ENCODE results near the gene CCDC192. TPM values are rescaled to one million over a fixed set of nuclear protein-coding genes. Genes with fewer than 3 reads are reported as not detected.

CCDC192 gene, protein sequence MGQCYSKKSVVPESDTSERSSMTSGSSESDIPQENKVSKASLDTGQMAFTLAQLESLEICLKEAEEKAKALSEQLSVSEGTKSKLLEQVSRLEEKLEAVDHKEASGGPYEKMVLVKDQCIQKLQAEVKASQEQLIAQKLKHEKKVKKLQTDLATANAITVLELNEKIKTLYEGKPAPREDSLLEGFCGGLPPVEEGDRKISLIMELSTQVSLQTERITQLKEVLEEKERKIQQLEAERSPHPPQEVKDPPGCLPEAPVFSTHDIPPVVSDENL
- not detected for total RNA-seq
- not detected for polyA plus RNA-seq
- long read RNA-seq, donor 1, partial matches to known transcripts: 0 of 1 reads
- long read RNA-seq, donor 1, other reads (novel, unspliced or antisense): 1 of 1 reads
- long read RNA-seq, donor 2: 0 reads

DNA sequence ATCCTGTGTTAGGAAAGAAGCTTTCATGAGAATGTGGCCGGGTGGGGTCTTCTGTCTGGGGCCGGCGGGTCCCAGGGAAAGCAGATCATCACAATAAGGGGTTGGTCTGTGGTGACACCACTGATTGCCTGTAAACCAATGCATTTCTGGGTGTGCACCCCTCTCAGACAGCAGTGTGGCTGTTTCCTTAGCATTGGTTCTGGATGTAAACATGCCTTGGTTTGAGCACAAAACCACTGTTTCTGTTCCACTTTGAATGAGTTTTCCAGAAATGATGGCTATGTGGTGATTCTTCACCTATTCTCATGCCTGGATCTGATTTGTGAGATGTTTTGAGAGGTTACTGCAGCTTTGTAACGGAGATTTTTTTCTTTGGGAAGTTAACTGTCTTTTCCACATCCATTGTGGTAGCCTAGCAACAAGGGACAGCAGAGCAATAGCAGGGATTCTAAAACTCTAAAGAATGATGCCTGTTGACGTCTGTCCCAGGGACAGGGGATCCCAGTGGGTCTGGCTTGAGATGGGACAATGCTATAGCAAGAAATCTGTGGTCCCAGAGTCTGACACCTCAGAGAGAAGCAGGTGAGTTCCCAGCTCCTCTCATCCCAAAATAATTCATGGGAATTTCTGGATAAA lies at the start of gene CCDC192:
CCDC192 (plus strand) TSS at position 466 of the 636 bp plus-strand sequence; CDS start at position 521, 55 bp downstream.
- intact Hi-C loops (cut with DNase I): no loop called here

DNA sequence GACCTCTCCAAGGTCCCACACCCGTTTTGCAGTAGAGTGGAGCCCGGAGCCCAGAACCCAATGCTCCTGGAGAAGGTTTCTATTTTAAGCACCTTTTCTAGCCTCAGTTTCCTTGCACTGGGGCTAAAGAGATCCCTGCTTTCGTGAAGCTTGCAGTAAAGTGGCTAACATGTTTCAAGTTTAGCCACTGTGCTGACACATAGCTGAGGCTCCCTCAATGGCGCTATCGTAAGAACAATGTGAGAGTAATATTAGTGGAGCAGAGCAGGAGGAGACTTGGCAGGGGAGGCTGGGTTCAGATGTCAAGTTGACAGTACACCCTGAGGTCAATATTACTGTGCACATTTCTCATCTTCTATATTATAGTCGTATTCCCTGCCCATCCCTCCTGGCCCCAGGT lies 46.4 kb upstream of the CCDC192 start:
- no peak for ATAC-seq (ENCODE audit: low FRiP score)
- H3K27ac ChIP-seq (ENCODE audit: low read depth in 1 of 2, low read length in 2 of 2): no peak overlapping the region
- H3K27me3 ChIP-seq (ENCODE audit: control insufficient read depth in 1 of 2, insufficient read depth in 2 of 2, low read length in 1 of 2): no peaks in the 10 kb centered on the region
- intact Hi-C loops (cut with DNase I): no loop called here
- DNase-seq: no peak
- H3K36me3 ChIP-seq (ENCODE audit: control insufficient read depth in 1 of 2, insufficient read depth in 2 of 2, low read length in 1 of 2): no peaks in the 10 kb centered on the region
- 82 to 86% methylated on average over 6 of the region's 6 CpGs for WGBS, 2 donors
- no peaks in the 10 kb centered on the region for H3K4me1 ChIP-seq (ENCODE audit: control insufficient read depth in 1 of 2, insufficient read depth in 2 of 2, low read length in 2 of 2)
- H3K4me3 ChIP-seq (ENCODE audit: low read length in 2 of 2): no peak overlapping the region
- no peaks in the 10 kb centered on the region for H3K9me3 ChIP-seq (ENCODE audit: control insufficient read depth, low read length)

More for the DNA sequence above, at the start of gene CCDC192:
- no peak within 1 kb of the TSS for H3K27ac ChIP-seq (ENCODE audit: low read depth in 1 of 2, low read length in 2 of 2)
- no peaks in the 10 kb centered on the region for H3K36me3 ChIP-seq (ENCODE audit: control insufficient read depth in 1 of 2, insufficient read depth in 2 of 2, low read length in 1 of 2)
- no peaks in the 10 kb centered on the region for H3K4me1 ChIP-seq (ENCODE audit: control insufficient read depth in 1 of 2, insufficient read depth in 2 of 2, low read length in 2 of 2)
- DNase-seq (no peak), ATAC-seq (ENCODE audit: low FRiP score) (no peak)
- no peaks in the 10 kb centered on the region for H3K9me3 ChIP-seq (ENCODE audit: control insufficient read depth, low read length)
- no peak within 1 kb of the TSS for H3K4me3 ChIP-seq (ENCODE audit: low read length in 2 of 2)
- WGBS, 2 donors: 80 to 83% methylated on average over 5 of the region's 5 CpGs
- H3K27me3 ChIP-seq (ENCODE audit: control insufficient read depth in 1 of 2, insufficient read depth in 2 of 2, low read length in 1 of 2): no peaks in the 10 kb centered on the region

DNA sequence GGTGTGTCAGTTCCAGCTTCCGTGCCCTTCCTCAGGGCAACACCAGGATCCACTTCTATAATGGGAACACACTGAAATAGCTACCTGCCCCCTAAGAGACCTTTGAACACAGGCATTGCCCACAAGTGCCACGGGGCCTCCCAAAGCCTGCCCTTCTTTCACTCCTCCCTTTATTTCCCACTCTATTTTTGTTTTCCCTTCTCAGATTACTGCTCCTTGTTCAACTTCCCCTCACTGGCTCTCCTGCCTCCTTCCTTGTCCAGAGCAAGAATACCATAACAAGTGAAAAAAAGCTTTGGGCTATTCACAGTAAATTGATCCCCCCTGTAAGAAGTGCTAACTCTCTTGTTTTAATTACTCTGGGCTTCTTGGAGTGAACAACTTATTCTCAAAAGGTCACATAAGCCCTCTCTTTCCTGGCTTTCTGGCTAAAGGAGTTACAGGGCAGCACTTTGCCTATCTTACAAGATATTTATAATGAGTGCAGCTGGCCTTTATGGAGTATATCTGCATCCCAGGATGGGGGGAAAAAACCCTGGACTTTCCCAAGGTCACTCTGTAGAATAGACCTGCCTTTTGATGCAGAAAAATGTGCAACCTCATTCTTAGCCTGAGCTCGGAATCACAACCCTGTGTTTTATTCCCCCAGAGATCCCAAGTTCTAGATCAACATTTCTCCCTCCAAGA lies 43.0 kb upstream of the CCDC192 start:
- H3K4me1 ChIP-seq (ENCODE audit: control insufficient read depth in 1 of 2, insufficient read depth in 2 of 2, low read length in 2 of 2): no peaks in the 10 kb centered on the region
- H3K4me3 ChIP-seq (ENCODE audit: low read length in 2 of 2): no peak overlapping the region
- no peaks in the 10 kb centered on the region for H3K36me3 ChIP-seq (ENCODE audit: control insufficient read depth in 1 of 2, insufficient read depth in 2 of 2, low read length in 1 of 2)
- intact Hi-C loops (cut with DNase I): no loop called here
- H3K27ac ChIP-seq (ENCODE audit: low read depth in 1 of 2, low read length in 2 of 2): no peak overlapping the region
- ATAC-seq (ENCODE audit: low FRiP score): no peak
- no peaks in the 10 kb centered on the region for H3K27me3 ChIP-seq (ENCODE audit: control insufficient read depth in 1 of 2, insufficient read depth in 2 of 2, low read length in 1 of 2)
- DNase-seq: no peak
- H3K9me3 ChIP-seq (ENCODE audit: control insufficient read depth, low read length): peaks cover 1% of the 10 kb centered on the region
- 52 to 53% methylated on average over 3 of the region's 3 CpGs for WGBS, 2 donors

DNA sequence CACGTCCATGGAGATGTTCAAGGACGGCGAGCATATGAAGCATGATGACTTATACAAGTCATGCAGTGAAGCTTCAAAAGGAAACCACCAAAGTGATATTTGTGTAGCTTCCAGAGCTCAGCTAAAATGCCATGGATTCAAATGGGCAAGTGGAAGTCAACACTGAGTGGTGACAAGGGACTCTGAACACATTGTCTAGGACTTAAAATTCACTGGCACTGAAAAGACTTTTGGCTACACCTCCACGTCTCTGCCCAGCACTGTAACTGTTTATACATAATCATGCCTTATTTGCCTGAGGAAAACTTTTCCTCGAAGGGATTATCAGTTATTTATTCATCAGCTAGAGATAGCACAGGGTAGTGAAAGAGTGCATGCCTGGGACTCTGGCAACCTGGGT lies 39.1 kb upstream of the CCDC192 start:
- Histone ChIP-seq H3K4me1 (ENCODE audit: control insufficient read depth in 1 of 2, insufficient read depth in 2 of 2, low read length in 2 of 2) (no peaks in the 10 kb centered on the region), H3K9me3 (ENCODE audit: control insufficient read depth, low read length) (peaks cover 1% of the 10 kb centered on the region), H3K4me3 (ENCODE audit: low read length in 2 of 2) (no peak overlapping the region), H3K27ac (ENCODE audit: low read depth in 1 of 2, low read length in 2 of 2) (no peak overlapping the region), H3K27me3 (ENCODE audit: control insufficient read depth in 1 of 2, insufficient read depth in 2 of 2, low read length in 1 of 2) (no peaks in the 10 kb centered on the region), H3K36me3 (ENCODE audit: control insufficient read depth in 1 of 2, insufficient read depth in 2 of 2, low read length in 1 of 2) (no peaks in the 10 kb centered on the region)
- WGBS, 2 donors: 72 to 75% methylated on average over 5 of the region's 5 CpGs
- intact Hi-C loops (cut with DNase I): no loop called here
- ATAC-seq (ENCODE audit: low FRiP score) (no peak), DNase-seq (no peak)

DNA sequence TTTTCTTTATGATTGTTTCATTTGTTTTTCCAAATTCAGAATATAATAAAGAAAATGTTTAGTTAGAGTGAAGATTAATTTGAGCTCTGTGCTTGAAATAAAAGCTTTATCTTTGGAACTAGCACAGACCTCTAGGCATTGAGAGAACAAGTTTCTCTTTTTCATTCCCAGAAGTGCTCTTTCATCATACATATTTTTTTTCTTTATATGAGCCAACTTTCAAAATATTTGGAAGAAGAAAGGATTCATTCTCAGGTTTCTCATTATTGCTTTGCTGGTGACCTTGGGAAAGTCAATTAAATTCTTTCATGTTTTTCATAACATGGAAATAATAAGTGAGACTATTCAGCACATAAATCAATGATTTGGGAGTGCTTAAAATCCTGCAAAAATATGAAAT lies 37.5 kb upstream of the CCDC192 start:
- no peaks in the 10 kb centered on the region for H3K36me3 ChIP-seq (ENCODE audit: control insufficient read depth in 1 of 2, insufficient read depth in 2 of 2, low read length in 1 of 2)
- H3K27me3 ChIP-seq (ENCODE audit: control insufficient read depth in 1 of 2, insufficient read depth in 2 of 2, low read length in 1 of 2): no peaks in the 10 kb centered on the region
- H3K4me3 ChIP-seq (ENCODE audit: low read length in 2 of 2): no peak overlapping the region
- no peak for DNase-seq
- H3K27ac ChIP-seq (ENCODE audit: low read depth in 1 of 2, low read length in 2 of 2): no peak overlapping the region
- intact Hi-C loops (cut with DNase I): no loop called here
- H3K9me3 ChIP-seq (ENCODE audit: control insufficient read depth, low read length): peaks cover 1% of the 10 kb centered on the region
- peak; percentile 39 for ATAC-seq (ENCODE audit: low FRiP score)
- H3K4me1 ChIP-seq (ENCODE audit: control insufficient read depth in 1 of 2, insufficient read depth in 2 of 2, low read length in 2 of 2): no peaks in the 10 kb centered on the region

DNA sequence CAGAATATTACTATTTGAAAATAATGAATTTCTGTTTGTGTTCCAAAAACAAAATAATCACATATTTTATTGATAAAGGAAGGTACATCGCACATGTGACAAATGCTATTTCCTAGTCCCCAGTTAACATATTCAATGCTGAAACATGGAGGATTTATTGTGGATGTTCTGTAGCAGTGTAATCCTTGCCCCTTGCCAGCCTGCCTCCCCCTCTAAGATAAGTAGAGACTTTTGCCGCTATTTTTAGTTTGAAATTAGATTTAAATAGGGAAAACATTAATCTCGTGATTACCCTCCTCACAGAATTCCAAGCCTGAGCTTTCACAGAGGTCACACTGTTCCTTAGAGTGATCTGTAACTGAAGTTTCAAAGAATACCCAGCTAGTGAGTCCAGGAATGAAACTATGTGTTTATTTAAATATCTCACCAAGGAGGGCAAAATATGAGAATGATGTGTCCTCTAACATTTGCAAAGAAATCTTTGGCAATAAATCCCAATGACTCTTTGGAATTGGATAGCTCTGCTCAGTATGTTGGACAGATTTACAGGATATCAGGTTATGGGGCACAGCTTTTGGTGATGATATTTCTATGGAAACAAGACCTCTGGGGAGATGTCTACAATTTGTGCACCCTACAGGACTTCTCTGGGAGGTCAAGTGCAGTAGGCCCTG lies 37.0 kb upstream of the CCDC192 start:
- no peaks in the 10 kb centered on the region for H3K4me1 ChIP-seq (ENCODE audit: control insufficient read depth in 1 of 2, insufficient read depth in 2 of 2, low read length in 2 of 2)
- H3K36me3 ChIP-seq (ENCODE audit: control insufficient read depth in 1 of 2, insufficient read depth in 2 of 2, low read length in 1 of 2): no peaks in the 10 kb centered on the region
- ATAC-seq (ENCODE audit: low FRiP score) (peak; percentile 51), DNase-seq (no peak)
- 16 to 24% methylated on average over 3 of the region's 3 CpGs for WGBS, 2 donors
- H3K9me3 ChIP-seq (ENCODE audit: control insufficient read depth, low read length): peaks cover 1% of the 10 kb centered on the region
- H3K27me3 ChIP-seq (ENCODE audit: control insufficient read depth in 1 of 2, insufficient read depth in 2 of 2, low read length in 1 of 2): no peaks in the 10 kb centered on the region
- H3K4me3 ChIP-seq (ENCODE audit: low read length in 2 of 2): no peak overlapping the region
- intact Hi-C loops (cut with DNase I): no loop called here
- no peak overlapping the region for H3K27ac ChIP-seq (ENCODE audit: low read depth in 1 of 2, low read length in 2 of 2)

DNA sequence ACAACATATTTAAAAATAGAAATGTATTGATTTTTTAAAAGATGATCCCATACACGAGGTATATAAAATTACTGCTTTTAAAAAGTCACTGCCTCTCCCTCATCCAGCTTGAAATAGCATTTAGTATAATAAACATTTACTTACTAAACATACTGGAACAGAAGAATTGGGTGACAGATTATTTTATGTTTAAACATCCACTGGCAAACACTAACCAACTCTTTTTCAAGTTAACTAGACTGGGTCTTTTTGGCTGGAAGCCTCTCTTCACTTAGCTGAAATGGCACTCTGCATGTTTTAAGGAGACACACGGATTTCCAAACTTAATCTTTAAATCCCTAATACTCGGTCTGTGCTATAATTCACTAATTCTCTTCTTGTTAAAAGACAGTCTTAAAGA lies 35.3 kb upstream of the CCDC192 start:
- Histone ChIP-seq H3K27me3 (ENCODE audit: control insufficient read depth in 1 of 2, insufficient read depth in 2 of 2, low read length in 1 of 2) (no peaks in the 10 kb centered on the region), H3K27ac (ENCODE audit: low read depth in 1 of 2, low read length in 2 of 2) (no peak overlapping the region), H3K36me3 (ENCODE audit: control insufficient read depth in 1 of 2, insufficient read depth in 2 of 2, low read length in 1 of 2) (no peaks in the 10 kb centered on the region), H3K9me3 (ENCODE audit: control insufficient read depth, low read length) (peaks cover 1% of the 10 kb centered on the region), H3K4me1 (ENCODE audit: control insufficient read depth in 1 of 2, insufficient read depth in 2 of 2, low read length in 2 of 2) (no peaks in the 10 kb centered on the region), H3K4me3 (ENCODE audit: low read length in 2 of 2) (no peak overlapping the region)
- WGBS, 2 donors: 10 to 17% methylated on average over 3 of the region's 3 CpGs
- no peak for ATAC-seq (ENCODE audit: low FRiP score)
- intact Hi-C loops (cut with DNase I): no loop called here
- DNase-seq: no peak

DNA sequence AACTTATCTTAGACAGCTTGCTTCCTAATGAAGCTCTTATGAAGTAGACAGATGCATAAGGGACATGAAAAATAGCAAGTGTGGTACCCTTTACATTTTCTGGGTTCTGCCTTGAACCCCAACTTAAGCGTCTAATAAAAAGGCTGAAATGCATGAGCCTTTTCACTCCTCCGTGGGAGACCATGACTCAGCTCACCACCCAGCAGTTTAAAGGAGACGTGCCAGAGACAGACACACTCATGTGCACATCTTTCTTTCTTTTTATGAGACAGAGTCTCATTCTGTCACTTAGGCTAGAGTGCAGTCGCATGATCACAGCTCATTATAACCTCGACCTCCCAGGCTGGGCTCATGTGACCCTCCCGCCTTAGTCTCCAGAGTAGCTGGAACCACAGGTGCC lies 32.0 kb upstream of the CCDC192 start:
- H3K36me3 ChIP-seq (ENCODE audit: control insufficient read depth in 1 of 2, insufficient read depth in 2 of 2, low read length in 1 of 2): no peaks in the 10 kb centered on the region
- H3K4me1 ChIP-seq (ENCODE audit: control insufficient read depth in 1 of 2, insufficient read depth in 2 of 2, low read length in 2 of 2): no peaks in the 10 kb centered on the region
- no peaks in the 10 kb centered on the region for H3K9me3 ChIP-seq (ENCODE audit: control insufficient read depth, low read length)
- WGBS, 2 donors: 86 to 88% methylated on average over 6 of the region's 6 CpGs
- no peak overlapping the region for H3K27ac ChIP-seq (ENCODE audit: low read depth in 1 of 2, low read length in 2 of 2)
- ATAC-seq (ENCODE audit: low FRiP score): no peak
- H3K27me3 ChIP-seq (ENCODE audit: control insufficient read depth in 1 of 2, insufficient read depth in 2 of 2, low read length in 1 of 2): no peaks in the 10 kb centered on the region
- H3K4me3 ChIP-seq (ENCODE audit: low read length in 2 of 2): no peak overlapping the region
- DNase-seq: no peak
- intact Hi-C loops (cut with DNase I): no loop called here
